Sigmoid colon (tissue), 4 donors: ENCODE data around the gene KLHL14.

ENCODE experiments used
- EP300 ChIP-seq, 4 donors: sonication (generic); formaldehyde crosslinking; IDR thresholded peaks; one replicate each; pipeline ENCODE4 v1.6.1; 2017; ENCODE audit warnings: antibody characterized with exemption in 4 of 4
- POLR2A ChIP-seq, 2 donors: fragments of 450-650 bp; IDR thresholded peaks; one replicate each; pipeline ENCODE4 v1.6.1; 2016; ENCODE audit warnings: antibody characterized with exemption in 2 of 2, mild to moderate bottlenecking in 2 of 2, moderate library complexity in 2 of 2
- POLR2AphosphoS5 ChIP-seq, 4 donors: sonication (generic); formaldehyde crosslinking; IDR thresholded peaks; one replicate each; pipeline ENCODE4 v1.6.1; 2017; ENCODE audit warnings: antibody characterized with exemption in 4 of 4
- TF ChIP-seq, protein P1 (sequence below), 4 experiments: fragments of 450-650 bp in 3 of 4; fragments of 200-600 bp in 1 of 4; IDR thresholded peaks; one replicate each; pipeline ENCODE4 v1.5.1; 2016 to 2019; ENCODE audit warnings: antibody characterized with exemption in 4 of 4, mild to moderate bottlenecking in 3 of 4, moderate library complexity in 2 of 4

DNA sequence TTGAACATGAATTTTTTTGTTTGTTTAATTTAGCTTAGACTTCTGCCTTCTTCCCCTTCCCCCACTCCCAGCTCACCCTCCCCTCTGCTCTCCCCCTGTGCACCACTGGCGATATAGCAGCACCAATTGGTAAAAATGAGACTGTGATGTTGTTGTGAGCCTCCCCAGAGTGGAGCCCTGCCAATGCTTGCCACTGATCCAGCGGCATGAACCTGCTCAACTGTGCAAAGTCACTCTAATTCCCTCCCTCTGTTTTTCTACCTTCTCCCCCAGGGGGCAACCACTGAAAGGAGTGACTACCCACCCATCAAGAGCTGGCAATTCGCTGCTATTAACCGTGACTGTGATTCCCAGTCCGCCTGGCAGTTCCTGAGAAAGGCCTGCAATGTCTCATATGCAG is 30.2 kb downstream of the KLHL14 start:
- TF ChIP-seq, protein P1, sequence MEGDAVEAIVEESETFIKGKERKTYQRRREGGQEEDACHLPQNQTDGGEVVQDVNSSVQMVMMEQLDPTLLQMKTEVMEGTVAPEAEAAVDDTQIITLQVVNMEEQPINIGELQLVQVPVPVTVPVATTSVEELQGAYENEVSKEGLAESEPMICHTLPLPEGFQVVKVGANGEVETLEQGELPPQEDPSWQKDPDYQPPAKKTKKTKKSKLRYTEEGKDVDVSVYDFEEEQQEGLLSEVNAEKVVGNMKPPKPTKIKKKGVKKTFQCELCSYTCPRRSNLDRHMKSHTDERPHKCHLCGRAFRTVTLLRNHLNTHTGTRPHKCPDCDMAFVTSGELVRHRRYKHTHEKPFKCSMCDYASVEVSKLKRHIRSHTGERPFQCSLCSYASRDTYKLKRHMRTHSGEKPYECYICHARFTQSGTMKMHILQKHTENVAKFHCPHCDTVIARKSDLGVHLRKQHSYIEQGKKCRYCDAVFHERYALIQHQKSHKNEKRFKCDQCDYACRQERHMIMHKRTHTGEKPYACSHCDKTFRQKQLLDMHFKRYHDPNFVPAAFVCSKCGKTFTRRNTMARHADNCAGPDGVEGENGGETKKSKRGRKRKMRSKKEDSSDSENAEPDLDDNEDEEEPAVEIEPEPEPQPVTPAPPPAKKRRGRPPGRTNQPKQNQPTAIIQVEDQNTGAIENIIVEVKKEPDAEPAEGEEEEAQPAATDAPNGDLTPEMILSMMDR (IDR thresholded peaks at IDR 0.05), result no peak
- TF ChIP-seq POLR2AphosphoS5 (IDR thresholded peaks at IDR 0.05) (no peak), POLR2A (IDR thresholded peaks at IDR 0.05) (no peak), EP300 (IDR thresholded peaks at IDR 0.05) (no peak)
